Embryonic facial prominence (tissue), 1 donor: Measurements from ENCODE around the gene ZNG1C.
"Not testable (repeated sequence)": the region's sequence is repeated elsewhere in the genome, so short reads cannot be mapped to it uniquely, and the experiment has no call there.

Experiments used
- DNase-seq: peaks from one replicate; pipeline ENCODE4 v3.0.0-alpha.2; 2016; ENCODE audit errors: extremely low spot score

The ZNG1C gene

DNA sequence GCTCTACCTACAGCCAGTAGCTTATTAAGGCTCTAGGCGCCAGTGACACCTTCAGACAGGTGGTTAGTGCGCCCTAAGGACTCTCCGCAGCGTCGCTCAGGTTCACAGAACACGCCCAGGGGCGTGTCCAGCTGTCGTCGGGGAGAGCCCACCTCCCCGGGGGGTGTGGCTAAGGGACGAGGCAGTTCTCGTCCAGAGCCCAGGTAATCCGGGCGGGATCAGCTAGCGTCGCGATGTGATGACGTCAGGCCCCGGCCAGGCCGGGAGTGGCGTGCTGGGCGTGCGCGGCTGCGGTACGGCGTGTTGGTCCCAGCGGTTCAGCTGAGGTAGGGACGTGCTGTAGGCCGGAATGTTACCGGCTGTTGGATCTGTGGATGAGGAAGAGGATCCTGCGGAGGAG is at the start of gene ZNG1C:
Gene ZNG1C (plus strand): TSS at position 301 of the 400 bp plus-strand sequence. CDS start 49 bp downstream, at position 350.
- DNase-seq, result not testable (repeated sequence)

DNA sequence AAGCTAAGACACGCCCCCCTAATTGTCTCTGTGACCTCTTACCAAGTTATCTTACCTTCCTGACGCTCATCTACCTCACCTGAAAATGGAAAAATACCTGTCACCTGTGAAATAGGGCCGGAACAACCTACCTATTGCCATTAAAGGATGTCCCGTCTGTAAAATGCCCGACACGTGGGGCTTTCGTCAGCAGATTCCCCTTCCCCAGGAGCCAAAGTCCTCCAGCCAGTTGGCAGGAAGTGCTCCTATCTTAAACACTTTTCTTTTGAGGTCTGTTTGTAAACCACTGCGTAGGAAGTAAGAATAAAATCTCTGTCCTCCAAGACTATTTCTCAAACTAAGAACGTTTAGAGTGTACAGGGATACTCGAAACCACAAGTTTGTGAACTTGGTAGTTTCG is 654 bp downstream of the ZNG1C start:
- not testable (repeated sequence) for DNase-seq

DNA sequence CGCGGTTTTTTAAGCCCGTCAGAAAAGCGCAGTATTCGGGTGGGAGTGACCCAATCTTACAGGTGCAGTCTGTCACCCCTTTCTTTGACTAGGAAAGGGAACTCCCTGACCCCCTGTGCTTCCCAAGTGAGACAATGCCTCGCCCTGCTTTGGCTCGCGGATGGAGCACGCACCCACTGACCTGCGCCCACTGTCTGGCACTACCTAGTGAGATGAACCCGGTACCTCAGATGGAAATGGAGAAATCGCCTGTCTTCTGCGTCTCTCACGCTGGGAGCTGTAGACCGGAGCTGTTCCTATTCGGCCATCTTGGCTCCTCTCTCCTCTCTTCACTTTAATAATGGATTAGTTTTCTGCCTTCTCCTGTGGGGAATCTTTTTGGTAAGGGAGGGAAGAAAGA is 39.3 kb downstream of the ZNG1C start:
- DNase-seq, result not testable (repeated sequence)

DNA sequence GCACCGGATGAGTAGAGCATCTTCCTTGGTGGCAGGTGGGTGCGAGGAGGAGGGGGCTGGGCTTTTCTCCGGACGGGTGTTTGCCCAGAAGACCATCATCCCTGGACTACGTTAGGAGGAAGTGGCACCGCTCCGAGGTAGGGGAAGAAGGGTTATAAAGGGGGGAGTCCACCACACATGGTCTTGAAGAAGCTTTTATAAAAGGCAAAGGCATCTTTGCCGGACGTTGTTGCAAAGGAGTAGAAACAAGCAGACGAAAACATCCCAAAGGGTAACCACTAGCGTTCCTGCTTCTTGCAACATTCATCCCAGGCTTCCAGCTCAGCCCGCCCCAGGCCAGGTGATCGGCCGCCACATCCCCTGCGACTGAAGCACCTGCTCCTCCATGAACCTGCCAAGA is 60.8 kb downstream of the ZNG1C start, which contains the start of gene FOXD4L3:
Gene FOXD4L3 (plus strand): TSS at position 301 of the 400 bp plus-strand sequence. CDS start 85 bp downstream, at position 386.
- not testable (repeated sequence) for DNase-seq

GRCh38 chr9:68303771-68304170 is 62.0 kb downstream of the ZNG1C start:
- DNase-seq, result not testable (repeated sequence)

GRCh38 chr9:68304212-68304611 is 62.4 kb downstream of the ZNG1C start:
- DNase-seq, result not testable (repeated sequence)

GRCh38 chr9:68304777-68305176 is 63.0 kb downstream of the ZNG1C start:
- DNase-seq, result not testable (repeated sequence)

- DNase-seq, result not testable (repeated sequence)
Observed at GRCh38 chr9:68305680-68306285, 64.0 kb downstream of the ZNG1C start.

DNA sequence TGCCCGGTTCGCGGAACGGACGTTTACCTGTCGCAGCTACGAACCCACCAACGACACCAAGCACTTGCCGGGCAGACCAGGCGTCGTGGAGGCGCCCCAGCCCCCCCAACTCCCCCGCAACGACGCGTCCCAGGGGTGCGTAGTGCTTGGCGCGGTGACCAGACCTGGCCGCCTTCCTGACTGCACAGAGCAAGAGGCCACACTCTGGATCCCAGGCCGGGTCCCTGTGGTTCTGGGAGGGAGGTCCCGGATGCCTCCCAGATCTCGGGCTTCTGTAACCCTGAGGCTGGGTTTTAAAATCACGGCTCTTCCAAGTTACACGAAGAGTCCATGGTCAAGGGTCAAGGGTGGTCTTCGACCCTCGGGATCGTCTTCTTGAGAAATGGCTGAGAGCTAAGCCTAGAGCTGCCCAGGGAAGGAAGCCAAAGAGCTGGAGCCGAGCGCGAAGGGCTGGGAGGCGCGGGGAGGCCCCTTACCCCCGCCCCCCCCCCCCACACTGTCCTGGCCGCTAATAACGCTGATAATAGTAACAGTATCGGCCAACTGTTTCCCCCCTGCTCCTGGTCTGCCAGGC is 64.7 kb downstream of the ZNG1C start:
- DNase-seq, result not testable (repeated sequence)

GRCh38 chr9:68307127-68307526 is 65.3 kb downstream of the ZNG1C start:
- not testable (repeated sequence) for DNase-seq

DNA sequence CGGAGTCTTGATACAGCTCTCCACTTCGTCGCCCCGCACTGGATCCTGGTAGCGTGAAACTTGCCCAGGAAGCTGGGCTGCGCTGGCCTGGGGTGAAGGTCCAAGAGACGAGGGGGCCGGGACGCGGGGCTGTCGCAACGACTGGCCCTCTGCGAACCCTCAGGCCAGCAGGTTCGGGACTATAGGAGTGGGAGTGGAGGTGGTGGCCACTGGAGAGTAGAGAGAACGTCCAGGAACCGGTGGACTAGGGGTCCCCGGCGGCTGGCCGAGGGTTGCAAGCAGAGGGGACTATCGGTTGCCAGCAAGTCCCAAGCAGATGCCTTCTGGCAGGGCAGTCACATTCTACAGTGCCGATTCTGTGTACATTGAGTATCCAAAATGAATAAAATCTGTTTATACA is 65.9 kb downstream of the ZNG1C start:
- not testable (repeated sequence) for DNase-seq

GRCh38 chr9:68311208-68311607 is 69.4 kb downstream of the ZNG1C start:
- not testable (repeated sequence) for DNase-seq

DNA sequence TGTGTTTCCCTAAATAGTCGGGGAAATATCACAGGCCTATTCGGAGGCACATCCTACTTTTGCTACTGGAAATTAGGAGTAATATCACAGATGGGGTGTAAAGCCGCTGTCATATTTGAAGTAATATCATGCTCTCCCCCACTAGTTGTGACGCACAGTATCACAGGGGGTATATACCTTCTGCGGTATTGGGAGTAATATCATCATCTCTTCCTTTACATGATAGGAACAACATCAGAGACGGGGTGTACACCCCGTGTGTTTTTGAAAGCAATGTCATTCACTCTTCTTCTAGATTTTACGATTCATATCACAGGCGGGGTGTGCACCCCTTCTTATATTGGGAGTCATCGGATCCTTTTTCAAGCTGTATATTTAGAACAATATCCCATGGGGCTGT is 76.4 kb downstream of the ZNG1C start:
- not testable (repeated sequence) for DNase-seq

DNA sequence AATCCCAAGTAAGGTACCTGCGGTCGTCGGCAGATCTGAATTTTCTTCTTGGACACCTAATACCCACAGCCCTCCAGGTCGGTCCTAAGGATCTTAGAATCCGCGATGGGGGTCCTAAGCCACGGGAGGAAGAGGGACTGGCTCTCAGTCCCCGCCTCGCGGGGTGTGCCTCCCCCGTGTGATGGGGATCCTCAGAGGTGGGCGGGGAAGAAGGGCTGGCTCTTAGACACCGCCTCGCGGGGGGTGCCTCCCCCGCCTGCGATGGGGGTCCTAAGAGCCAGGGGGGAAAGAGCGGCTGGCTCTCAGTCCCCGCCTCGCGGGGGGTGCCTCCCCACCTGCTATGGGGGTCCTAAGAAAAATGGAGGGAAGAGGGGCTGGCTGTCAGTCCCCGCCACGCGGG is 82.0 kb downstream of the ZNG1C start:
- not testable (repeated sequence) for DNase-seq

DNA sequence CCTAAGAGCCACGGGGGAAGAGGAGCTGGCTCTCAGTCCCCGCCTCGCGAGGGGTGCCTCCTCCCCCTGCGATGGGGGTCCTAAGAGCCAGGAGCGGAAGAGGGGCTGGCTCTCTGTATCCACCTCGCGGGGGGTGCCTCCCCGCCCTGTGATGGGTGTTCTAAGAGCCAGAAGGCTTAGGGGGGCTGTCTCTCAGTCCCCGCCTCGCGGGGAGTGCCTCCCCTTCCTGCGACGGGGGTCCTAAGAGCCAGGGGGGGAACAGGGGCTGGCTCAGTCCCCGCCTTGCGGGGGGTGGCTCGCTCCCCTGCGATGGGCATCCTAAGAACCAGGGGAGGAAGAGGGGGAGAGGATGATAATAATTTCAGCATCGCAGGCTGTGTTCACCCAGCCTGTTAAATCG is 82.7 kb downstream of the ZNG1C start:
- DNase-seq, result not testable (repeated sequence)

- DNase-seq, result not testable (repeated sequence)
Observed at GRCh38 chr9:68329106-68329505, 87.3 kb downstream of the ZNG1C start.

- not testable (repeated sequence) for DNase-seq
Observed at GRCh38 chr9:68330531-68331173, 88.9 kb downstream of the ZNG1C start.

DNA sequence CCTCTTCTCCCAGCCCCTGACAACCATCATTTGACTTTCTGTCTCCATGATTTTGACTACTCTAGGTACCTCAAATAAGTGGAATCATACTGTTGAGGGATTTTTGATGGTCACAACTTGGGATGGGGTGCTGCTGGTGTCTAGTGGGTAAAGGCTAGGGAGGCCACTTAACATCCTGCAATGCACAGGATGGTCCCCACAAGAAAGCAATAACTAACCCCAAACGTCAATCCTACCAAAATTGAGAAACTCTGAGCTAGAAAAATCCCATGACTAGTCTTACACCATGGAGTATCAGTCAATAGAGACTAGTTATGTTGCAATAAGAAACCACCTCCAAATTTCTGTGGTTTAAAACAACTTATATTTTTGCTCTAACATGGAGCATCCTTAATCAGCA is 90.3 kb downstream of the ZNG1C start:
- DNase-seq, result not testable (repeated sequence)

DNA sequence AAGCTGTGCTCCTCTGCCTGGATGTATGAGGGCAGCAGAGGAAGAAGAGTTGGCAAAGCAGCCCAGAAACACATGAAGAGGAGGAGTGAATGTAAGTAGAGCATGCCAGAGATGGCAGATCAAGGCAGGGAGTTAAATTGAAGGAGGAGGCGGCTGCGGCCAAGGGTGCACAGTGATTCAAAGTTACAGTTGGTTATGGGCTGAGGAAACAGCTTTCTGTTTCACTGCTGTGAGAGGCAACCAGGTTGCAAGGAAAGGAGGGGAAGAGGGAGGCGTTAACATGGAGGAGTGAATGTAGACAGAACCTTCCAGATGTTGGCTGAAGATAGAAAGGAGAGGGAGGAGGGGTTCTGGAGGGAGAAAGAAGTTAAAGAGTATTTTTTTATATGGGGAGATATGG is 94.2 kb downstream of the ZNG1C start:
- DNase-seq, result not testable (repeated sequence)

DNA sequence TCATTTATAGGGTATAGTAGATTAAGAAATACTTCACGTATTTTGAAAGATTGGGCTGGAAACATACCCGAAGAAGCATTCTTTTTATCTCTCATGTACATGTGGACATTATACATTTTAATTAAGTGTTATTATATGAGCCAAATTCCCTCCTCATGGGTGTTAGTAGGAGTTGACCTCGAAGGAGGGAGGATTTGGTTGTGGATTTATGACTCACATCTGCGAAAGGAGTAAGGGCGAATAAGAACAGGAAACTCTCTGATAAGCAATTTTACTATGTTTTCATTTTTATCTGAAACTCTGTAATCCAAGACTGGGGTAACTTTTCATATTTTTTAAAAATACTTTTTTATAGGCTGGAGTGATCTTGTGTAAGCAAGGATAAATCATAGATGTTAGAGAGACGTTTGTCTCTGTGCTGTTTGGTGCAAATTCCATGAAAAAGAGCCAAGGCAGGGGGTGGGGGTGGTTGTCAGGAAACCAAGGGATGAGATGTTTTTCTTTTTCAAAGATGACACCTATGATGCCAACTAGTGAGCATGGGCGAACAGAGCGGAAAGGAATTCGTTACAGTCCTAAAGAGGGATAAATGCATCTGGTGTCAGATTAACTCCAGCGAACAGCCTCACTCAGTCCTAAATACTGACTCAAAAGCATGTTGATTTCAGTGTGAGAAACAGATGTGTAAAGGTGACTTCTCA is 95.0 kb downstream of the ZNG1C start:
- not testable (repeated sequence) for DNase-seq

GRCh38 chr9:68338000-68338399 is 96.2 kb downstream of the ZNG1C start:
- not testable (repeated sequence) for DNase-seq
